SU-DHL-6 (cell line): Measurements from ENCODE around the gene SETD1B.

Experiments
- CTCF ChIP-seq: fragments of 200-600 bp; sonication (generic); IDR thresholded peaks from one replicate; pipeline ENCODE4 v1.5.1; 2017; ENCODE audit warnings: antibody characterized with exemption, mild to moderate bottlenecking, low read length, moderate library complexity; ENCODE audit not compliant: insufficient read depth, poor library complexity, severe bottlenecking
- EZH2phosphoT487 ChIP-seq: fragments of 200-600 bp; sonication (generic), shearing (Covaris generic); conservative IDR thresholded peaks from 2 replicates; pipeline ENCODE4 v1.6.1; 2018; ENCODE audit warnings: mild to moderate bottlenecking, antibody characterized with exemption, low read length, moderate library complexity, mixed read lengths

GRCh38 chr12:121828826-121829225, 25.0 kb downstream of the SETD1B start:
- TF ChIP-seq CTCF (no peak), EZH2phosphoT487 (no peak)
